GM23338 (cell line): Measurements from ENCODE around the gene PDE6A. TPM values are rescaled to one million over a fixed set of nuclear protein-coding genes. Genes with fewer than 3 reads are reported as not detected.
A peak's percentile ranks its signal among the peaks of the same experiment; 100 is the strongest.

Source experiments
- ATAC-seq: fragments of 200-7000 bp; cut with Tn5 transposase; 3 replicates; pipeline ENCODE4 v1.9.1; 2020
- DNase-seq: peaks from one replicate; pipeline ENCODE4 v3.0.0-alpha.2; 2015; ENCODE audit warnings: low spot score
- H2AFZ ChIP-seq: fragments of 200-600 bp; sonication (generic); 2 replicates; pipeline ENCODE4 v1.8.0; 2016; ENCODE audit warnings: antibody characterized with exemption, mild to moderate bottlenecking, moderate library complexity
- H3F3A ChIP-seq: fragments of 200-600 bp; sonication (generic); replicated peaks from 2 replicates; pipeline ENCODE4 v1.8.0; 2017; ENCODE audit warnings: antibody characterized with exemption, mixed run types, low read depth
- H3K27ac ChIP-seq: fragments of 200-600 bp; sonication (generic); 2 replicates; pipeline ENCODE4 v1.6.1; 2016; ENCODE audit warnings: low read depth
- H3K27me3 ChIP-seq: fragments of 200-600 bp; sonication (generic); 2 replicates; pipeline ENCODE4 v1.8.0; 2016; ENCODE audit warnings: mild to moderate bottlenecking, mixed run types, moderate library complexity; ENCODE audit not compliant: insufficient read depth
- H3K36me3 ChIP-seq: fragments of 200-600 bp; sonication (generic); 2 replicates; pipeline ENCODE4 v1.8.0; 2016; ENCODE audit warnings: mild to moderate bottlenecking; ENCODE audit not compliant: insufficient read depth
- H3K4me1 ChIP-seq: fragments of 200-600 bp; sonication (generic); 2 replicates; pipeline ENCODE4 v1.8.0; 2016; ENCODE audit warnings: mild to moderate bottlenecking, moderate library complexity; ENCODE audit not compliant: insufficient read depth
- H3K4me2 ChIP-seq: fragments of 200-600 bp; sonication (generic); 2 replicates; pipeline ENCODE4 v1.7.1; 2017; ENCODE audit warnings: mixed run types
- H3K4me3 ChIP-seq: fragments of 200-600 bp; sonication (generic); 2 replicates; pipeline ENCODE4 v1.6.1; 2016; ENCODE audit warnings: mixed run types
- H3K79me2 ChIP-seq: fragments of 200-600 bp; sonication (generic); replicated peaks from 2 replicates; pipeline ENCODE4 v1.8.0; 2017; ENCODE audit warnings: mild to moderate bottlenecking; ENCODE audit not compliant: insufficient read depth
- H3K9me2 ChIP-seq: fragments of 200-600 bp; sonication (generic); 2 replicates; pipeline ENCODE4 v1.8.0; 2017; ENCODE audit not compliant: insufficient read depth
- H4K20me1 ChIP-seq: fragments of 200-600 bp; sonication (generic); replicated peaks from 2 replicates; pipeline ENCODE4 v1.8.0; 2017; ENCODE audit warnings: mild to moderate bottlenecking; ENCODE audit not compliant: insufficient read depth
- H3K27ac Mint-ChIP-seq: 2 replicates; pipeline ENCODE4 v1.8.0; 2020; ENCODE audit warnings: inconsistent platforms, mild to moderate bottlenecking, moderate library complexity, mixed read lengths
- H3K27me3 Mint-ChIP-seq: 3 replicates; pipeline ENCODE4 v1.8.0; 2022; ENCODE audit warnings: low read depth, mild to moderate bottlenecking, moderate library complexity, mixed read lengths, inconsistent platforms; ENCODE audit not compliant: insufficient read depth, poor library complexity
- H3K36me3 Mint-ChIP-seq: 3 replicates; pipeline ENCODE4 v1.8.0; 2021; ENCODE audit warnings: low read depth, mild to moderate bottlenecking, inconsistent platforms, moderate library complexity, mixed read lengths
- H3K4me1 Mint-ChIP-seq: 3 replicates; pipeline ENCODE4 v1.8.0; 2020; ENCODE audit warnings: mild to moderate bottlenecking, inconsistent platforms, mixed read lengths
- H3K4me3 Mint-ChIP-seq: 3 replicates; pipeline ENCODE4 v1.8.0; 2021; ENCODE audit warnings: moderate library complexity, mild to moderate bottlenecking, inconsistent platforms, mixed read lengths
- H3K9me3 Mint-ChIP-seq: 3 replicates; pipeline ENCODE4 v1.8.0; 2020; ENCODE audit warnings: moderate library complexity, mild to moderate bottlenecking, inconsistent platforms, mixed read lengths
- CTCF ChIP-seq, 2 experiments: fragments of 200-600 bp in 1 of 2; sonication (generic) in 1 of 2; conservative IDR thresholded peaks; 2 replicates each; pipeline versions ENCODE4 v1.5.1 to v1.6.1; 2016 to 2017; ENCODE audit warnings: antibody characterized with exemption in 2 of 2, low read depth in 2 of 2, mild to moderate bottlenecking in 2 of 2, moderate library complexity in 1 of 2
- EZH2phosphoT487 ChIP-seq: fragments of 200-600 bp; sonication (generic); IDR thresholded peaks from one replicate; pipeline ENCODE4 v1.8.1; 2018; ENCODE audit warnings: antibody characterized with exemption; ENCODE audit not compliant: unreplicated experiment
- POLR2AphosphoS5 ChIP-seq: IDR thresholded peaks from 2 replicates; pipeline ENCODE4 v1.6.1; 2016; ENCODE audit warnings: antibody characterized with exemption, low read depth
- polyA plus RNA-seq: library from polyadenylated mRNA; unstranded; fragments of >200 nt; fragmentation: Nextera tagmentation; extraction: Ambion mirVana; gene quantifications from 2 replicates; pipeline ENCODE4 v1.2.1, GENCODE V29; 2016
- total RNA-seq: library from RNA; depleted of rRNA; stranded (reverse); fragments of >200 nt; shearing (Covaris generic); gene quantifications from 2 replicates; pipeline ENCODE4 v1.2.3, GENCODE V29; 2014

PDE6A gene
- total and polyA plus RNA-seq, 2 experiments from 2014 or later, result 0.08 TPM; not detected in 1

GRCh38 chr5:149831492-149831891, 113.1 kb downstream of the PDE6A start:
- peaks cover 6% of the 10 kb centered on the region for H3K27me3 Mint-ChIP-seq
- no peaks in the 10 kb centered on the region for H3K9me2 ChIP-seq
- DNase-seq, result no peak
- no peak overlapping the region for H3K27ac Mint-ChIP-seq
- ATAC-seq, result no peak
- H3K4me1 ChIP-seq, result no peaks in the 10 kb centered on the region
- no peaks in the 10 kb centered on the region for H3K9me3 Mint-ChIP-seq
- H3K4me2 ChIP-seq, result no peak overlapping the region
- H3K79me2 ChIP-seq, result no peaks in the 10 kb centered on the region
- H3K36me3 Mint-ChIP-seq, result peaks cover 4% of the 10 kb centered on the region; the same call in 2 of the 3 replicates
- H3K27ac ChIP-seq, result no peak overlapping the region
- H3K4me3 Mint-ChIP-seq, result no peak overlapping the region
- peaks cover 2% of the 10 kb centered on the region; the same call in 2 of the 3 replicates for H3K4me1 Mint-ChIP-seq
- H3K4me3 ChIP-seq, result no peak overlapping the region
- H3K36me3 ChIP-seq, result no peaks in the 10 kb centered on the region
- H3K27me3 ChIP-seq, result no peaks in the 10 kb centered on the region
- H3F3A ChIP-seq, result no peaks in the 10 kb centered on the region
- TF ChIP-seq CTCF (conservative IDR thresholded peaks at IDR 0.05; ENCODE audit: low read depth in 2 of 2) (no peak), EZH2phosphoT487 (no peak)
- H2AFZ ChIP-seq, result no peak overlapping the region
- no peaks in the 10 kb centered on the region; the same call in 1 of the 2 replicates for H4K20me1 ChIP-seq

- no peak overlapping the region for H3K27ac Mint-ChIP-seq
Measured at GRCh38 chr5:149830579-149830978, 114.0 kb downstream of the PDE6A start.

GRCh38 chr5:149829954-149830353, 114.6 kb downstream of the PDE6A start:
- no peak overlapping the region for H3K27ac ChIP-seq
- no peaks in the 10 kb centered on the region for H3K36me3 ChIP-seq
- no peaks in the 10 kb centered on the region for H3K79me2 ChIP-seq
- H3K4me1 ChIP-seq, result no peaks in the 10 kb centered on the region
- no peak overlapping the region for H3K4me3 ChIP-seq
- peaks cover 2% of the 10 kb centered on the region; the same call in 2 of the 3 replicates for H3K36me3 Mint-ChIP-seq
- TF ChIP-seq POLR2AphosphoS5, result no peak
- TF ChIP-seq CTCF (conservative IDR thresholded peaks at IDR 0.05; ENCODE audit: low read depth in 2 of 2), result peak in 1 of 2 experiments; percentile 41; a peak in 3 of 4 replicates
- no peaks in the 10 kb centered on the region for H3K27me3 ChIP-seq
- no peaks in the 10 kb centered on the region; the same call in 1 of the 2 replicates for H4K20me1 ChIP-seq
- no peak overlapping the region for H3K27ac Mint-ChIP-seq
- ATAC-seq (no peak), DNase-seq (peak; percentile 48)
- no peaks in the 10 kb centered on the region for H3K9me2 ChIP-seq
- peaks cover 6% of the 10 kb centered on the region for H3K27me3 Mint-ChIP-seq
- no peak overlapping the region for H3K4me3 Mint-ChIP-seq
- no peaks in the 10 kb centered on the region for H3K9me3 Mint-ChIP-seq
- no peak overlapping the region for H3K4me2 ChIP-seq
- H3F3A ChIP-seq, result no peaks in the 10 kb centered on the region
- H3K4me1 Mint-ChIP-seq, result peaks cover 2% of the 10 kb centered on the region; the same call in 2 of the 3 replicates
- H2AFZ ChIP-seq, result no peak overlapping the region

More at GRCh38 chr5:149830579-149830978, 114.0 kb downstream of the PDE6A start:
- DNase-seq, result no peak
- no peaks in the 10 kb centered on the region for H3K4me1 ChIP-seq
- no peak overlapping the region for H3K4me2 ChIP-seq
- H3K4me1 Mint-ChIP-seq, result peaks cover 2% of the 10 kb centered on the region; the same call in 2 of the 3 replicates
- H3K27me3 ChIP-seq, result no peaks in the 10 kb centered on the region
- H3K79me2 ChIP-seq, result no peaks in the 10 kb centered on the region
- no peak overlapping the region for H3K4me3 Mint-ChIP-seq
- no peaks in the 10 kb centered on the region; the same call in 1 of the 2 replicates for H4K20me1 ChIP-seq
- H2AFZ ChIP-seq, result no peak overlapping the region
- no peaks in the 10 kb centered on the region for H3K9me2 ChIP-seq
- H3K9me3 Mint-ChIP-seq, result no peaks in the 10 kb centered on the region
- TF ChIP-seq EZH2phosphoT487, result no peak
- H3K36me3 ChIP-seq, result no peaks in the 10 kb centered on the region
- peaks cover 6% of the 10 kb centered on the region for H3K27me3 Mint-ChIP-seq
- ATAC-seq, result no peak
- H3K36me3 Mint-ChIP-seq, result peaks cover 2% of the 10 kb centered on the region; the same call in 2 of the 3 replicates
- H3K27ac ChIP-seq, result no peak overlapping the region
- H3F3A ChIP-seq, result no peaks in the 10 kb centered on the region
- no peak overlapping the region for H3K4me3 ChIP-seq
